Activated effector memory CD4-positive, alpha-beta T cell treated with Interleukin-2 at 50 U/mL for 16 hours (primary cell): Measurements from ENCODE around the gene AFDN.

Experiments used
- DNase-seq: peaks from one replicate; pipeline ENCODE4 v3.0.0-alpha.2; 2020

AFDN gene

GRCh38 chr6:167826896-167827582 lies at the start of gene AFDN:
TSS of gene AFDN (plus strand) at chr6:167826911. CDS start at chr6:167827133, 222 bp downstream.
- no peak for DNase-seq

GRCh38 chr6:167778497-167779128 lies 48.1 kb upstream of the AFDN start:
- no peak for DNase-seq

- DNase-seq: no peak
Measured at GRCh38 chr6:167779129-167779992, 47.4 kb upstream of the AFDN start.

- no peak for DNase-seq
Measured at GRCh38 chr6:167779993-167780655, 46.6 kb upstream of the AFDN start.

GRCh38 chr6:167781066-167781767 lies 45.5 kb upstream of the AFDN start:
- no peak for DNase-seq

GRCh38 chr6:167781868-167782267 lies 44.8 kb upstream of the AFDN start:
- no peak for DNase-seq

- no peak for DNase-seq
Measured at GRCh38 chr6:167782698-167783517, 43.8 kb upstream of the AFDN start.

- no peak for DNase-seq
Measured at GRCh38 chr6:167786853-167787675, 39.6 kb upstream of the AFDN start.

GRCh38 chr6:167787896-167788562 lies 38.7 kb upstream of the AFDN start:
- no peak for DNase-seq

GRCh38 chr6:167788563-167788903 lies 38.2 kb upstream of the AFDN start:
- no peak for DNase-seq

- DNase-seq: no peak
Measured at GRCh38 chr6:167789358-167789757, 37.4 kb upstream of the AFDN start.

GRCh38 chr6:167791091-167791779 lies 35.5 kb upstream of the AFDN start:
- DNase-seq: no peak

GRCh38 chr6:167791780-167792478 lies 34.8 kb upstream of the AFDN start:
- DNase-seq: no peak

GRCh38 chr6:167793421-167793820 lies 33.3 kb upstream of the AFDN start:
- DNase-seq: no peak

- DNase-seq: no peak
Measured at GRCh38 chr6:167794161-167795157, 32.3 kb upstream of the AFDN start.

GRCh38 chr6:167795321-167795811 lies 31.3 kb upstream of the AFDN start:
- no peak for DNase-seq

- no peak for DNase-seq
Measured at GRCh38 chr6:167795874-167796191, 30.9 kb upstream of the AFDN start.
